ENCODE measurements around the gene PAPPA. TPM values are rescaled to one million over a fixed set of nuclear protein-coding genes. Genes with fewer than 3 reads are reported as not detected.

The PAPPA gene
- total RNA-seq, 4 donors from 2014 or later = 0.70 to 4.1 (median 1.8) TPM

DNA sequence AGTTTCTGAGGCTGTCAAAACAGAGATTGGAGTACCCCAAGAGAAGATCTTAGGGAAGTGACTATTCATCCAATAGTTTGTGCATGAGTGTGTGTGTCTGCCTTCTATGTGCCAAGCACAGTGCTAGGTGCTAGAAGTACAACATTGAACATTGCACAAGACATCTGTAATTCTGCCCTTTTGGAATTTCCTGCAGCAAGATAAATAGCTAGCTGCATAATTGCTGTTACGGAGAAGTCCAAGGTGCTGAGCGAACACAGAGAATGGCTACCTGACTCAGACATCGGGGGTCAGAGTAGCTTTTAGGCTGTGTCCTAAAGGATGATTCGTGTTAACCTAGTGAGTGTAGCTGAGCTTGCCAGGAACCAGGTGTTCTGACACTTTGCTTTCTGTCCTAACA, 44.8 kb downstream of the PAPPA start:
- no peak for DNase-seq
- TF ChIP-seq POLR2A (IDR thresholded peaks at IDR 0.05) = no peak
- TF ChIP-seq, protein P1, sequence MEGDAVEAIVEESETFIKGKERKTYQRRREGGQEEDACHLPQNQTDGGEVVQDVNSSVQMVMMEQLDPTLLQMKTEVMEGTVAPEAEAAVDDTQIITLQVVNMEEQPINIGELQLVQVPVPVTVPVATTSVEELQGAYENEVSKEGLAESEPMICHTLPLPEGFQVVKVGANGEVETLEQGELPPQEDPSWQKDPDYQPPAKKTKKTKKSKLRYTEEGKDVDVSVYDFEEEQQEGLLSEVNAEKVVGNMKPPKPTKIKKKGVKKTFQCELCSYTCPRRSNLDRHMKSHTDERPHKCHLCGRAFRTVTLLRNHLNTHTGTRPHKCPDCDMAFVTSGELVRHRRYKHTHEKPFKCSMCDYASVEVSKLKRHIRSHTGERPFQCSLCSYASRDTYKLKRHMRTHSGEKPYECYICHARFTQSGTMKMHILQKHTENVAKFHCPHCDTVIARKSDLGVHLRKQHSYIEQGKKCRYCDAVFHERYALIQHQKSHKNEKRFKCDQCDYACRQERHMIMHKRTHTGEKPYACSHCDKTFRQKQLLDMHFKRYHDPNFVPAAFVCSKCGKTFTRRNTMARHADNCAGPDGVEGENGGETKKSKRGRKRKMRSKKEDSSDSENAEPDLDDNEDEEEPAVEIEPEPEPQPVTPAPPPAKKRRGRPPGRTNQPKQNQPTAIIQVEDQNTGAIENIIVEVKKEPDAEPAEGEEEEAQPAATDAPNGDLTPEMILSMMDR (IDR thresholded peaks at IDR 0.05) = no peak
- H3K36me3 ChIP-seq = no peaks in the 10 kb centered on the region
- H3K9me3 ChIP-seq = no peaks in the 10 kb centered on the region
- H3K27ac ChIP-seq = no peak overlapping the region
- H3K27me3 ChIP-seq = no peaks in the 10 kb centered on the region
- H3K4me3 ChIP-seq = no peak overlapping the region
- H3K4me1 ChIP-seq = no peaks in the 10 kb centered on the region

- no peaks in the 10 kb centered on the region for H3K27me3 ChIP-seq
- no peak overlapping the region for H3K27ac ChIP-seq
- no peak for DNase-seq
- no peaks in the 10 kb centered on the region for H3K36me3 ChIP-seq
- no peak overlapping the region for H3K4me3 ChIP-seq
- H3K4me1 ChIP-seq = no peaks in the 10 kb centered on the region
- no peaks in the 10 kb centered on the region for H3K9me3 ChIP-seq
- TF ChIP-seq, protein P1 (IDR thresholded peaks at IDR 0.05) = no peak
Observed at GRCh38 chr9:116202219-116202912, 48.8 kb downstream of the PAPPA start.

DNA sequence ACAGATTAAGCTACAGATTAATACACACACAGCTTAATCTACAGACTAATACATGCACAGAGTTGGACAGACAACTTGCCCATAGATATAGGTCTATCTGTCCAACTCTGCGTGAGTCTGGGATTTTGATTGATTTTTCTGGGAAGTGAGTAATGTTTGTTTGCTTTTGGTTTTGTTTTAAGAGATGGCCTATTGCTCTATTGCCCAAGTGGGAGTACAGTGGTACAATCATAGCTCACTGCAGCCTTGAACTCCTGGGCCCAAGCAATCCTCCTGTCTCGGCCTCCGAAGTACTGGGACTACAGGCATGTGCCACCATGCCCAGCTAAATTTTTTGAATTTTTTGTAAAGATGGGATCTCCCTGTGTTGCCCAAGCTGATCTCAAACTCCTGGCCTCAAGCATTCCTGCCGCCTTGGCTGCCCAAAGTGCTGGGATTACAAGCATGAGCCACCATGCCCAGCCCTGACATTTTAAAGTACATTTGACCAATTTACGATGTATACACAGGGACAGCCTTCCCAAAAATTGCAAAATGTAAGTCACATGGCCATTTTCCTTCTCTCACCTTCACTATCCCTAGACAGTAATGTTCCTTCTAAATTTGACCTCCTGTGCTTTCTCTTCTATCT, 50.8 kb downstream of the PAPPA start:
- no peak for DNase-seq
- no peaks in the 10 kb centered on the region for H3K36me3 ChIP-seq
- no peak overlapping the region for H3K27ac ChIP-seq
- no peak overlapping the region for H3K4me3 ChIP-seq
- no peaks in the 10 kb centered on the region for H3K9me3 ChIP-seq
- no peaks in the 10 kb centered on the region for H3K4me1 ChIP-seq
- H3K27me3 ChIP-seq = no peaks in the 10 kb centered on the region
- TF ChIP-seq POLR2A (IDR thresholded peaks at IDR 0.05) = no peak
- TF ChIP-seq, protein P1 (IDR thresholded peaks at IDR 0.05) = no peak

DNA sequence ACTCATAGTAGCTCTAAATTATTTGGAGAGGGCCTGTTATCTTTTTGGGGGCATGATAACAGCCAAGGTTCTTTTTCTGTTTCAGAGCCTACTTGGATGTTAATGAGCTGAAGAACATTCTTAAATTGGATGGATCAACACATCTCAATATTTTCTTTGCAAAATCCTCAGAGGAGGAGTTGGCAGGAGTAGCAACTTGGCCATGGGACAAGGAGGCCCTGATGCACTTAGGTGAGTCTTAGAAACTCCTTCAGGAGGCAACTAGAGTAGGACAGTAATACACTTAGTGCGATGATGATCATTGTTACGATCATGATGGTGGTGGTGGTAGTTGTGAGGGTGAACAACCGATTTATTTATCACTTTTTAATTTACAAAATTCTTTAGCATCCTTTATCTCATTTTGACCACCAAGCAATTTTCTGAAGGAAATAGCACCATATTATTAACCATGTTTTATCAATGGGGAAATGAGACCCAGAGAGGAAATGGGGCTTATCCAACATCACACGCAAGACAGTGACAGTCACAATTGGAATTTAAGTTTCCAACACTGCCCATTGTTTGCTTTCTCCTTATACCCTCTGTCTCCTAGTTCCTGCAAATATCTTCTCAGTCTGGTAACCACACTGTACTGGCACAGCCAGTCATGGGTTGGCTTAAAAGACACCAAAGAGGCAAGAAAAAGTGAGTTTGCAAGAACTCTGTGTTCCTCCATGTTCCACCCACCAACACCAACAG, 54.0 kb downstream of the PAPPA start:
- DNase-seq = no peak
- Histone ChIP-seq H3K9me3 (no peaks in the 10 kb centered on the region), H3K4me1 (no peaks in the 10 kb centered on the region), H3K27ac (no peak overlapping the region), H3K36me3 (no peaks in the 10 kb centered on the region), H3K27me3 (no peaks in the 10 kb centered on the region), H3K4me3 (no peak overlapping the region)
- TF ChIP-seq, protein P1 (IDR thresholded peaks at IDR 0.05) = no peak
- TF ChIP-seq POLR2A (IDR thresholded peaks at IDR 0.05) = no peak

- TF ChIP-seq, protein P1 (IDR thresholded peaks at IDR 0.05) = no peak
- no peak for TF ChIP-seq POLR2A (IDR thresholded peaks at IDR 0.05)
- H3K27ac ChIP-seq = no peak overlapping the region
- H3K27me3 ChIP-seq = no peaks in the 10 kb centered on the region
- no peaks in the 10 kb centered on the region for H3K9me3 ChIP-seq
- H3K4me1 ChIP-seq = no peaks in the 10 kb centered on the region
- no peak overlapping the region for H3K4me3 ChIP-seq
- DNase-seq = no peak
- no peaks in the 10 kb centered on the region for H3K36me3 ChIP-seq
Observed at GRCh38 chr9:116208417-116209232, 55.0 kb downstream of the PAPPA start.

Data from Peyer's patch (tissue), 4 donors.